Measurements from ENCODE around the gene TPK1.

TPK1 gene

DNA sequence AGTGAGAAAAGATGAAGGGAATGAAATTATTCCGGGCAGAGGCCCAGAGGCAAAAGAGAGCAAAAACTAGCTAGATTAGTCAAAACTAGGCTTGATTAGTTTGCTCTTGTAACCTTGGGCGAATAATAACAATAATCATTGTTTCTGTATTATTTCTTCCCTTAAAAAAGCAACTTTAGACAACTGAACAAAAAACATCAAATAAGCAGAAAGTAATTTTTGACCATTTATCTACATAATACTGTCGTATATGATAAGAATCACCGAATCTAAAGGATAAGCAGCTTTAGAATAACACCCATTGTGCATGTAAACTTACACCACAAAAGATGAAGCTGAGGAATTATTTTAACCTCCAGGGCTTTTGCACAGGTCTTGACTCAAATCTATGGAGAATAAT is 125.1 kb downstream of the TPK1 start:
- Histone ChIP-seq H3K4me1 (ENCODE audit: control insufficient read depth, insufficient read depth, low read length) (no peaks in the 10 kb centered on the region), H3K4me3 (ENCODE audit: low read depth, low read length) (no peak overlapping the region), H3K9ac (ENCODE audit: low read depth, low read length) (no peak overlapping the region), H3K27me3 (ENCODE audit: control insufficient read depth, insufficient read depth, low read length) (no peaks in the 10 kb centered on the region), H3K36me3 (ENCODE audit: control insufficient read depth, insufficient read depth, low read length) (no peaks in the 10 kb centered on the region), H3K9me3 (ENCODE audit: control insufficient read depth, insufficient read depth, low read length) (no peaks in the 10 kb centered on the region)

DNA sequence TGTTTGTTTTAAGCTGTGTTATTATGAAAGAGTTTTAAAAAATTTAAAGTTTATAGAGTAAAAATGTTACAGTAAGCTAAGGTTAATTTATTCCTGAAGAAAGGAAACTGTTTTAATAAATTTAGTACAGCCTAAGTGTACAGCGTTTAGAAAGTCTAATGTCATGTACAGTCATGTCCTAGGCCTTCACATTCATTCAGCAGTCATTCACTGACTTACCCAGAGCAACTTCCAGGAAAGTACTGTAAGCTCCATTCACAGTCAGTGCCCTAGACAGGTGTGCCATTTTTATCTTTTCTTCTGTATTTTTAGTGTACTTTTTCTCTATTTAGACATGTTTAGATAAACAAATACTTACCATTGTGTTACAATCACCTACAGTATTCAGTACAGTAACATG is 126.8 kb downstream of the TPK1 start:
- H3K27me3 ChIP-seq (ENCODE audit: control insufficient read depth, insufficient read depth, low read length): no peaks in the 10 kb centered on the region
- no peak overlapping the region for H3K9ac ChIP-seq (ENCODE audit: low read depth, low read length)
- H3K36me3 ChIP-seq (ENCODE audit: control insufficient read depth, insufficient read depth, low read length): no peaks in the 10 kb centered on the region
- no peak overlapping the region for H3K4me3 ChIP-seq (ENCODE audit: low read depth, low read length)
- H3K9me3 ChIP-seq (ENCODE audit: control insufficient read depth, insufficient read depth, low read length): no peaks in the 10 kb centered on the region
- H3K4me1 ChIP-seq (ENCODE audit: control insufficient read depth, insufficient read depth, low read length): no peaks in the 10 kb centered on the region

DNA sequence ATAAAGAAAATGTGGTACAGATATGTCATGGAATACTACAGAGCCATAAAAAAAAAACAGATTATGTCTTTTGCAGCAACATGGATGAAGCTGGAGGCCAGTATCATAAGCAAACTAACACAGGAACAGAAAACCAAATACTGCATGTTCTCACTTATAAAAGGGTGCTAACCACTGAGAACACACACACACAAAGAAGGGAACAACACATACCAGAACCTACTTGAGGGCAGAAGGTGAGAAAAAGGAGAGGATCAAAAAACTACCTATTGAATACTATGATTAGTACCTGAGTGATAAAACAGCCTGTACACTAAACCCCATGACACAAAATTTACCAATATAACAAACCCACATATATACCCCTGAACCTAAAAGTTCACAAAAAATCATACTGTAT is 144.6 kb downstream of the TPK1 start:
- Histone ChIP-seq H3K4me1 (ENCODE audit: control insufficient read depth, insufficient read depth, low read length) (no peaks in the 10 kb centered on the region), H3K36me3 (ENCODE audit: control insufficient read depth, insufficient read depth, low read length) (no peaks in the 10 kb centered on the region), H3K9ac (ENCODE audit: low read depth, low read length) (no peak overlapping the region)

DNA sequence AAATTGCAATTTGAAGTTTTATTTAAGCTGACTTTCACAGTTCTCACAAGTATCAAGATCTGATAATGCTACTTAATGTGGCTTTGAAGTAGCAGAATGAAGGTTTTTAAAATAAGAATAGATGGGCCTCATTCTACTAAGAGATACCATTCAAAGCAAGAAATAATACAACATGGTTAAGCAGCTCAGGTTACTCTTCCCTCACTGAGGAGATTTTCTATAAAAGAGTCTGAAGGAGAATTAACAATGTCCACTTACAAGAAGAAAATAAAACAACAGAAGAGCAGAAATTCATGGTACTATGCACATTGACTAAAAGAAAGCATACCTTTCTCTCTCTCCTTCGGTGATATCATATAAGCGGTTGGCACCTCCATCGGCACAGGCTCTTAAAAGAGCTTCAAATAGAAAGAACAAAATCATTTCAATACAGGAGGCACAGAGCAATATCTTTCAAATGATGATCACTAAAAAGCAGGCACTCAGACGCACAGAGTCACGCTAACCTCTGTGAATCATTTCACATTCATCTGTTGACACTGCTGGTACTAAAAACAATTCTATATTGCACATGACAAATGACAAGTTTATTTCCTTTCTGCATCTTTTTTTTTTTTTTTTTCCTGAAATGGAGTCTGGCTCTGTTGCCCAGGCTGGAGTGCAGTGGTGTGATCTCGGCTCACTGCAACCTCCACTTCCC is 153.1 kb downstream of the TPK1 start:
- Histone ChIP-seq H3K36me3 (ENCODE audit: control insufficient read depth, insufficient read depth, low read length) (no peaks in the 10 kb centered on the region), H3K4me1 (ENCODE audit: control insufficient read depth, insufficient read depth, low read length) (no peaks in the 10 kb centered on the region), H3K9me3 (ENCODE audit: control insufficient read depth, insufficient read depth, low read length) (no peaks in the 10 kb centered on the region), H3K27me3 (ENCODE audit: control insufficient read depth, insufficient read depth, low read length) (no peaks in the 10 kb centered on the region), H3K9ac (ENCODE audit: low read depth, low read length) (no peak overlapping the region), H3K4me3 (ENCODE audit: low read depth, low read length) (no peak overlapping the region)

More for the DNA sequence above, 144.6 kb downstream of the TPK1 start:
- Histone ChIP-seq H3K9me3 (ENCODE audit: control insufficient read depth, insufficient read depth, low read length) (no peaks in the 10 kb centered on the region), H3K4me3 (ENCODE audit: low read depth, low read length) (no peak overlapping the region), H3K27me3 (ENCODE audit: control insufficient read depth, insufficient read depth, low read length) (no peaks in the 10 kb centered on the region)

DNA sequence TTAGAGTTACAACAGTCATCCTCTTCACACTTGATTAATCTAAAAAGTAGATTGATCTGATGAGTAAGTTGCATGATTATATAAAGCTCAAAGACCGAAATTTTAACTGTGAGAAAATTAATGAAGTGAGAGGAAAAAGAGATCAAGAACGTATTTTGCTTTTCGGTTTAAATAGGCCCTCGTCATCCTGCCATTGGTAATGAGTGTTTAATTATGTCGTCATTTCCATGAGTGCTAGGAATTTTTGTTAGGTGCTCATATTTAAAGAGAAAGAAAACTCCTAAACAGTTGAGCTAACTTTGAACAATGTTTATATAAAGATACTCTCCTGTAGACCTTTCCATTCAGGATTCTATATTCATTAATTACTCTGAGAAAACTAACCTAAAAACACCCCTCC is 159.4 kb downstream of the TPK1 start:
- no peak overlapping the region for H3K9ac ChIP-seq (ENCODE audit: low read depth, low read length)
- no peaks in the 10 kb centered on the region for H3K9me3 ChIP-seq (ENCODE audit: control insufficient read depth, insufficient read depth, low read length)
- H3K27me3 ChIP-seq (ENCODE audit: control insufficient read depth, insufficient read depth, low read length): no peaks in the 10 kb centered on the region
- no peaks in the 10 kb centered on the region for H3K36me3 ChIP-seq (ENCODE audit: control insufficient read depth, insufficient read depth, low read length)
- no peak overlapping the region for H3K4me3 ChIP-seq (ENCODE audit: low read depth, low read length)
- H3K4me1 ChIP-seq (ENCODE audit: control insufficient read depth, insufficient read depth, low read length): no peaks in the 10 kb centered on the region

DNA sequence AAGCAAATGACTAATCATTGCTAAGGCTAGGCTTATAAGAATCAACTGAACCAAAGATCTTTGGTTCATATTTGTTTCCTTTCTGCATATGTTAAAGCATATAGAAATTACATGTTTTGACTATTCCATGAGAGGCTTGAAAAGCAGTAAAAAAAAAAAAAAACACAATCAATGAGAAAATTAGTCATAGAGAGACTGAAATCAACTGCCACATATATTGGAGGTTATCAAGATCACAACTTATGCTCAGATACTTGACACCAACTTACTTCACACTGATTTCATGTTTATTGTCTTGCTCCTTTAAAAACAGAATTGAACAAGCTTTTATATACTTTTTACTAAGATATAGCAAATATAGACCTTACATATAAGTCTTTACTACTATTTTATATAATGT is 161.3 kb downstream of the TPK1 start:
- no peaks in the 10 kb centered on the region for H3K27me3 ChIP-seq (ENCODE audit: control insufficient read depth, insufficient read depth, low read length)
- peaks cover 6% of the 10 kb centered on the region for H3K4me1 ChIP-seq (ENCODE audit: control insufficient read depth, insufficient read depth, low read length)
- H3K4me3 ChIP-seq (ENCODE audit: low read depth, low read length): no peak overlapping the region
- H3K9ac ChIP-seq (ENCODE audit: low read depth, low read length): no peak overlapping the region
- H3K36me3 ChIP-seq (ENCODE audit: control insufficient read depth, insufficient read depth, low read length): no peaks in the 10 kb centered on the region
- H3K9me3 ChIP-seq (ENCODE audit: control insufficient read depth, insufficient read depth, low read length): no peaks in the 10 kb centered on the region

DNA sequence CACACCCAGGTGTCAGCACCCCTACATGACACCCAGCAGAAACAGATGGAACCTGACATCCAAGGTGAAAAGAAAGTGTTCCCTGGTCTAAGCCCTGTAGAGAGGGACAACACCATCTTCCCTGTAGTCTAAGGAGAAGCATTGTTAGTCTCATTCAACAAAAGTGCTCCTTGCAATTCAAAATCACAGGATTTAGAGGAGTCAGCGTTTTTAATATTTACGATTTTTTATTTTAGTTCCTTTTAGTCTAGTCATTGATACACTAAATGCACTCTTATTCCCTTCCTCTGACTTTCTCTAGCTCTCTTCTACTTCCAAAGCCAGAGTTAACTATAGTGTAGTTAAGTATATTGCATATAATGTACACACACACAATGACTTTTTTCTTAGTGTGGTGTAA is 163.0 kb downstream of the TPK1 start:
- Histone ChIP-seq H3K9ac (ENCODE audit: low read depth, low read length) (no peak overlapping the region), H3K36me3 (ENCODE audit: control insufficient read depth, insufficient read depth, low read length) (no peaks in the 10 kb centered on the region), H3K4me1 (ENCODE audit: control insufficient read depth, insufficient read depth, low read length) (peaks cover 6% of the 10 kb centered on the region), H3K27me3 (ENCODE audit: control insufficient read depth, insufficient read depth, low read length) (no peaks in the 10 kb centered on the region), H3K9me3 (ENCODE audit: control insufficient read depth, insufficient read depth, low read length) (no peaks in the 10 kb centered on the region), H3K4me3 (ENCODE audit: low read depth, low read length) (no peak overlapping the region)

DNA sequence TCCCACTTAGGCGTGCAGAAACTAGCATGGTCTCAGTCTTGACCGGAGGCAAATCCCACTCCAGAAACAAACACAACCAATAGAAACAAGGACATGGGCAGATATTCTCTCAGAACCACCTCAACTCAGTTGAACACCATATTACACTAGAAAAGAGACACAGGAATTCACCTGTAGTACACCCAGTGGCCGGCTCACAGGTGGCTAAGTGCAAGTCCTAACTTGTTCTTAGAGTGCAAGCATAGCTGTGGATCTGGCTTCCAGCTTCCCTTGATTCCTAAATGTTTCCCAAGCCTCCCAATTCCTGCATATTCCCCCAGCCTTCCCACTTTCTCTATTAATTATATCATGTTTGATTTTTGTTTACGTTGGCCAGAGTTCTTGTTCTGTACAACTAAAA is 164.4 kb downstream of the TPK1 start:
- Histone ChIP-seq H3K4me3 (ENCODE audit: low read depth, low read length) (no peak overlapping the region), H3K4me1 (ENCODE audit: control insufficient read depth, insufficient read depth, low read length) (peaks cover 6% of the 10 kb centered on the region), H3K9me3 (ENCODE audit: control insufficient read depth, insufficient read depth, low read length) (no peaks in the 10 kb centered on the region), H3K36me3 (ENCODE audit: control insufficient read depth, insufficient read depth, low read length) (no peaks in the 10 kb centered on the region), H3K27me3 (ENCODE audit: control insufficient read depth, insufficient read depth, low read length) (no peaks in the 10 kb centered on the region), H3K9ac (ENCODE audit: low read depth, low read length) (no peak overlapping the region)

DNA sequence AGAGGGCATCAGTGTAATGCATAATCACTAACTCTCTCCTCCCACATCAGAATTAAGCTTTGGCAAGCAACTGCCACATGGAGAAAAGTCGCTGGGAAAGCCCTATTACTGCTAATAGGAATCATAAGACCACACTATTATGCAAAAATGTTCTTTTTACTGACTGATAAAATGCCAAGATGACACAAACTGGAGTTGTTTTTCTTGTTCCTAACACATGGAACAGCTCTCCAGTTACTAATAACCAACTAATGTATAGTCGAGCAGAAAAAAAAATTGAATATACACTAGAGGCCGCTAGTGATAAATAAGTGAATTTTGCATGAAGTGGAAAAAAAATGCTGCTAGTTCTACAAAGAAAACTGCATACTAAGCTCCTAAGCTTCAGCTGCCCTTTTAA is 165.6 kb downstream of the TPK1 start:
- H3K9me3 ChIP-seq (ENCODE audit: control insufficient read depth, insufficient read depth, low read length): no peaks in the 10 kb centered on the region
- H3K9ac ChIP-seq (ENCODE audit: low read depth, low read length): no peak overlapping the region
- no peak overlapping the region for H3K4me3 ChIP-seq (ENCODE audit: low read depth, low read length)
- peaks cover 6% of the 10 kb centered on the region for H3K4me1 ChIP-seq (ENCODE audit: control insufficient read depth, insufficient read depth, low read length)
- H3K36me3 ChIP-seq (ENCODE audit: control insufficient read depth, insufficient read depth, low read length): no peaks in the 10 kb centered on the region
- no peaks in the 10 kb centered on the region for H3K27me3 ChIP-seq (ENCODE audit: control insufficient read depth, insufficient read depth, low read length)

DNA sequence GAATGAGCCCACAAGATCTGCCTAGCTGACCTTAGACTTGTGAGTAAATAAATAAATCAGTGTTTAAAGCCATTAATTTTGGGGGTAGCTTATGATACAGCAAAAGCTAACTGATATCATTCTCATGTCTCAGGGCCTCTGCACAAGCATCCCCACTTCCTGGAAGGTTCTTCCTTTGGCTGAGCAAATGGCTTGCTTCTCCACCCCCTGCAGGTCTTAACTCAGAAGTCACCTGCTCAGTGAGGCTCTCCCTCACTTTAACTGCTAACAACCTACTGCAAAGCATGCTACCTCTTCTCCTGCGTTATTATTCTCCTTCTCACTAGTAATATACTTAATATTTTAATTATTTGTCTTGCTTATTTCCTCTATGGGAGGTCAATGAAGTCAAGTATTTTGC is 167.3 kb downstream of the TPK1 start:
- no peak overlapping the region for H3K4me3 ChIP-seq (ENCODE audit: low read depth, low read length)
- H3K4me1 ChIP-seq (ENCODE audit: control insufficient read depth, insufficient read depth, low read length): peaks cover 6% of the 10 kb centered on the region
- H3K27me3 ChIP-seq (ENCODE audit: control insufficient read depth, insufficient read depth, low read length): no peaks in the 10 kb centered on the region
- no peaks in the 10 kb centered on the region for H3K36me3 ChIP-seq (ENCODE audit: control insufficient read depth, insufficient read depth, low read length)
- H3K9me3 ChIP-seq (ENCODE audit: control insufficient read depth, insufficient read depth, low read length): no peaks in the 10 kb centered on the region
- H3K9ac ChIP-seq (ENCODE audit: low read depth, low read length): no peak overlapping the region

DNA sequence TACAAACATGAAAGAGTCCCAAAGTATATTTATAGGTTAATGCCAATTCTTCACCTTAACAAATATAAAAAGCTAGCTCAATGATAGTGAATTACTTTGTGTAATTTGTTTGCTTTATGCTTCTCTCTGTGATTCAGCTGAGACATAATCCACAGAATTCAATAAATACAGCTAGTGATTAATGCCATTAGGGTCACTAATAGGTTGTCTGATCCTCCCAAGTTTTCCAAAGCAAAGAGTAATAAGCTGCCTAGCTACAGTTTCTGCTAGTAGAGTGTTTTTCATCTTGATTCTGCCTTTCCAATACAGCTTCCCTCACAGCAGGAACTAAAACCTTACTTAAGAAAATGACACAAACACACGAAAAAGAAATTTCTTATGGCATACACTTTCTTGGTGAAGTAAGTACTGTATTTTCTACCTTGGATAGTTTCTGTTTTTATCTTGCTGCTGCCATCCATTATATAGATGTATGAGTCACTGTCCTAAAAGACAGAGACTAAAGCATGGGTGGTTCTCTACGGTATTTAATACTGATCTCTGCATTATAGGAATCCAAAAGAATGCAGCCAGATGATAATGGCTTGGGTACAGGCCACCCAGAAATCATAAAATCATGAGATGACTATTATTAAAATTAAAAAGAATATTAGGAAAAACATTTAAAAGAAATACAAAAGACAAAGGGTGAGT is 170.0 kb downstream of the TPK1 start:
- Histone ChIP-seq H3K9ac (ENCODE audit: low read depth, low read length) (no peak overlapping the region), H3K4me3 (ENCODE audit: low read depth, low read length) (no peak overlapping the region), H3K4me1 (ENCODE audit: control insufficient read depth, insufficient read depth, low read length) (peaks cover 4% of the 10 kb centered on the region), H3K9me3 (ENCODE audit: control insufficient read depth, insufficient read depth, low read length) (no peaks in the 10 kb centered on the region), H3K36me3 (ENCODE audit: control insufficient read depth, insufficient read depth, low read length) (no peaks in the 10 kb centered on the region), H3K27me3 (ENCODE audit: control insufficient read depth, insufficient read depth, low read length) (no peaks in the 10 kb centered on the region)

DNA sequence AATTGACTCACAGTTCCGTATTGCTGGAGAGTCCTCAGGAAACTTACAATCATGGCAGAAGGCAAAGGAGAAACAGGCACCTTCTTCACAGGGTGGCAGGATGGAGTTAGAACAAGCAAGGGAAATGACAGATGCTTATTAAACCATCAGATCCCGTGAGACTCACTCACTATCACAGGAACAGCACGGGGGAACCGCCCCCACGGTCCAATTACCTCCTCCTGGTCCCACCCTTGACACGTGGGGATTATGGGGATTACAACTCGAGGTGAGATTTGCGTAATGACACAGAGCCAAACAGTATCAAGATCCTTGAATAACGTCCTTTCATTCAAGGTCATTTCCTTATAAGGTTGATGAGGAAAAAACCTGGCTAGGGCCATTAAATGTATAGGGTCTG is 176.6 kb downstream of the TPK1 start:
- no peaks in the 10 kb centered on the region for H3K4me1 ChIP-seq (ENCODE audit: control insufficient read depth, insufficient read depth, low read length)
- no peaks in the 10 kb centered on the region for H3K9me3 ChIP-seq (ENCODE audit: control insufficient read depth, insufficient read depth, low read length)

More for the DNA sequence above, 176.6 kb downstream of the TPK1 start:
- H3K36me3 ChIP-seq (ENCODE audit: control insufficient read depth, insufficient read depth, low read length): no peaks in the 10 kb centered on the region
- no peak overlapping the region for H3K9ac ChIP-seq (ENCODE audit: low read depth, low read length)
- no peaks in the 10 kb centered on the region for H3K27me3 ChIP-seq (ENCODE audit: control insufficient read depth, insufficient read depth, low read length)
- no peak overlapping the region for H3K4me3 ChIP-seq (ENCODE audit: low read depth, low read length)

Measured in iPS-15b (cell line).